Peyer's patch (tissue), 4 donors: ENCODE measurements around the gene EXD3.

Source experiments
- CTCF ChIP-seq, 6 experiments: fragments of 450-650 bp in 4 of 6; fragments of 200-600 bp in 2 of 6; sonication (generic) in 1 of 6; IDR thresholded peaks; one replicate each; pipeline ENCODE4 v1.5.1; 2017 to 2019; ENCODE audit warnings: antibody characterized with exemption in 6 of 6, mild to moderate bottlenecking in 3 of 6, moderate library complexity in 1 of 6
- POLR2A ChIP-seq, 2 donors: fragments of 450-650 bp; IDR thresholded peaks; one replicate each; pipeline ENCODE4 v1.5.1; 2017; ENCODE audit warnings: antibody characterized with exemption in 2 of 2, mild to moderate bottlenecking in 2 of 2, moderate library complexity in 2 of 2

DNA sequence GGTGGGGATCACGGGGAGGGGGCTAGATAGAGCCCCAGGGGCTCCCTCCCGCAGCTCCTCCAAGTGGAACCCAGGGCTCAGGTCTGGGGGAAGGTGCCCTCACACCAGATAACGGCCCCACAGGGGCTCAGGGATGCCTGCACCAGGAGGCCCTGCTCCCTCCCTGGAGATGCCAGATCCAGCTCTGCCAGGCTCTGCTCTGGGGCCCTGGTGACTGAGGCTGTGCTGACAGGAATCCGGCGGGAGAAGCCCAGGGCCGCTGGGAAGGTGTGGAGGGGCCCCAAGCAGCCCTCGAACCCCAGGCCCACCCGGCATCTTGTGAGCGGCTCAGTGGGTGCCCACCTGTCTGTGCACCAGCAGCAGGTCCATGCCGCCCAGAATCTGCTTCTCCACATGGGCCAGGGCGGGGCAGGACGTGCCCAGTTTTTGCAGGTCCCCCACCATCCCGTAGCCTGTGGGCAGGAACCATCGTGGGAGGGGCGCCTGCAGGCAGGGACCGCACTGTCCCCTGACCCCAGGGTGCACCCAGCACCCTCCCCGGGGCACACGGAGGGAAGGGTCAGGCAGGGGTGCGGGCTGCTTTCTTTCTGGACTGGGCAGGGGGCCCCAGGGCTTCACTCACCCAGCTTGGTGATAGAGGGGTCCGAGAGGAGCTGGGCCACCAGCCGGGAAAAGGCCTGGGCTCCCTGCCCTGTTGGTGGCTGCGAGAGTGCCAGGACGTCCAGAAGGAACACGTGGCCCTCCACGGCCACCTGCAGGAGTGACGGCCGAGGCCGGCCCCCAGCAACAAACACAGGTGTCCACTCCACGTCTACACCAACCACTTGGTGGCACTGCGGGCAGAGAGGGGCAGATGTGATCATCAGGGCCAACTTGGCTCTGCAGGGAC is 72.0 kb downstream of the EXD3 start:
- TF ChIP-seq CTCF (IDR thresholded peaks at IDR 0.05) = no peak
- TF ChIP-seq POLR2A (IDR thresholded peaks at IDR 0.05) = no peak
